Left ventricle myocardium inferior (tissue), 1 donor: ENCODE measurements around the gene CRKL. TPM values are rescaled to one million over a fixed set of nuclear protein-coding genes. Genes with fewer than 3 reads are reported as not detected.

Source experiments
- DNase-seq: peaks from one replicate; pipeline ENCODE4 v3.0.0-alpha.2; 2020
- H3K27ac ChIP-seq: fragments of 200-600 bp; replicated peaks from 2 replicates; pipeline ENCODE4 v1.8.0; 2021
- H3K27me3 ChIP-seq: fragments of 200-600 bp; 2 replicates; pipeline ENCODE4 v1.8.0; 2021; ENCODE audit warnings: low read depth
- H3K36me3 ChIP-seq: fragments of 200-600 bp; 2 replicates; pipeline ENCODE4 v1.8.0; 2021
- H3K4me1 ChIP-seq: fragments of 200-600 bp; 2 replicates; pipeline ENCODE4 v1.8.0; 2021
- H3K4me3 ChIP-seq: fragments of 200-600 bp; 2 replicates; pipeline ENCODE4 v1.8.0; 2021; ENCODE audit warnings: mild to moderate bottlenecking, moderate library complexity
- H3K9me3 ChIP-seq: fragments of 200-600 bp; replicated peaks from 2 replicates; pipeline ENCODE4 v1.8.0; 2021
- CTCF ChIP-seq: fragments of 200-600 bp; IDR thresholded peaks from 2 replicates; pipeline ENCODE4 v1.8.0; 2021; ENCODE audit warnings: antibody characterized with exemption, mild to moderate bottlenecking, borderline replicate concordance
- intact Hi-C: fragments of 100-400 bp; cut with micrococcal nuclease; formaldehyde crosslinking; loops from one replicate; pipeline ENCODE4 v1.11.0; 2022
- total RNA-seq: library from RNA; stranded (reverse); fragmentation: NEBNext Ultra II Directional; extraction: Animal tissue kit (Norgen Biotek cat#: 25700); gene quantifications from one replicate; pipeline ENCODE4 v1.2.1, GENCODE V29; 2021
- donor health status: DM: no; HTN: yes; CAD: no; lungs with severe emphysema.

The CRKL gene
- total RNA-seq, 1 donor from 2014 or later: 52.6 TPM

GRCh38 chr22:20948450-20948849 is 31.2 kb downstream of the CRKL start:
- TF ChIP-seq CTCF: no peak
- H3K4me1 ChIP-seq: peaks cover 33% of the 10 kb centered on the region
- no peaks in the 10 kb centered on the region for H3K27me3 ChIP-seq
- H3K4me3 ChIP-seq: no peak overlapping the region
- H3K27ac ChIP-seq: no peak overlapping the region
- H3K9me3 ChIP-seq: no peaks in the 10 kb centered on the region
- intact Hi-C loops: no loop called here
- peaks cover 42% of the 10 kb centered on the region for H3K36me3 ChIP-seq
- DNase-seq: no peak

GRCh38 chr22:20948989-20949388 is 31.8 kb downstream of the CRKL start:
- no peak for DNase-seq
- Histone ChIP-seq H3K36me3 (peaks cover 45% of the 10 kb centered on the region), H3K4me3 (no peak overlapping the region), H3K4me1 (peaks cover 33% of the 10 kb centered on the region), H3K9me3 (no peaks in the 10 kb centered on the region), H3K27ac (no peak overlapping the region), H3K27me3 (no peaks in the 10 kb centered on the region)
- TF ChIP-seq CTCF: no peak
- intact Hi-C loops: no loop called here

GRCh38 chr22:20949698-20950183 is 32.5 kb downstream of the CRKL start:
- Histone ChIP-seq H3K36me3 (peaks cover 45% of the 10 kb centered on the region), H3K27me3 (no peaks in the 10 kb centered on the region), H3K4me3 (no peak overlapping the region), H3K27ac (no peak overlapping the region), H3K9me3 (no peaks in the 10 kb centered on the region), H3K4me1 (peaks cover 38% of the 10 kb centered on the region)
- intact Hi-C loops: no loop called here
- TF ChIP-seq CTCF: no peak
- DNase-seq: no peak

- Histone ChIP-seq H3K4me3 (no peak overlapping the region), H3K27ac (no peak overlapping the region), H3K9me3 (no peaks in the 10 kb centered on the region), H3K4me1 (peaks cover 22% of the 10 kb centered on the region), H3K36me3 (peaks cover 45% of the 10 kb centered on the region), H3K27me3 (no peaks in the 10 kb centered on the region)
- no peak for DNase-seq
- intact Hi-C loops: no loop called here
- TF ChIP-seq CTCF: no peak
These were observed 34.1 kb downstream of the CRKL start for GRCh38 chr22:20951151-20951931.

GRCh38 chr22:20951932-20952380 is 34.7 kb downstream of the CRKL start:
- H3K27ac ChIP-seq: no peak overlapping the region
- H3K4me1 ChIP-seq: peaks cover 20% of the 10 kb centered on the region
- DNase-seq: no peak
- no peaks in the 10 kb centered on the region for H3K27me3 ChIP-seq
- H3K9me3 ChIP-seq: no peaks in the 10 kb centered on the region
- no peak for TF ChIP-seq CTCF
- intact Hi-C loops: no loop called here
- peaks cover 45% of the 10 kb centered on the region for H3K36me3 ChIP-seq
- no peak overlapping the region for H3K4me3 ChIP-seq
